ENCODE results near the gene SERGEF.

DNA sequence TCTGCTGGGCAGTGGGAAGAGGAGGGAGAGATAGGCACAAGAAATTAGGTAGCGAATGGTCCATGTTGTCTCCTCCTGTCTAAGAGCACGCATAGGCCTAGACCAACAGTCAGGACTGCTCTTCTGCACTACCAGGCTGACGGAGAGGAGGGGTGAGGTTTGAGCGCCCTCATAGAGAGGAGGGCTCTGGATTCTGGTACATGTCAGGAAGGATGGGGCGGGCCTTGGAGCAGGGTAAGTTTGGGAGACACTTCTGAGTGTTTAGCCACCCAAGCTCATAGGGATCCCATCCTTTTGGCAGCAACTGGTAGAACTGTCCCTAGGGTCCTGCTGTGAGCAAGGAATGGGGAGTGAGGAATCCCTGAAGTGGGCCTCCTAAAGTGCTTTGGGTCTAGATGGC, 217.9 kb downstream of the SERGEF start:
- no peak for TF ChIP-seq CTCF (IDR thresholded peaks at IDR 0.05)
- TF ChIP-seq POLR2AphosphoS5 (IDR thresholded peaks at IDR 0.05): no peak
- TF ChIP-seq POLR2A (IDR thresholded peaks at IDR 0.05): no peak

Measured in prostate gland (tissue), 2 donors.